Prostate gland (tissue), 2 donors: ENCODE measurements around the gene STXBP6. TPM values are rescaled to one million over a fixed set of nuclear protein-coding genes. Genes with fewer than 3 reads are reported as not detected.

Experiments
- DNase-seq: peaks from one replicate; pipeline ENCODE4 v3.0.0-alpha.2; 2019; ENCODE audit warnings: low spot score
- H3K27ac ChIP-seq, 2 donors: fragments of 200-600 bp; sonication (generic); 2 replicates each; pipeline ENCODE4 v1.5.1; 2017 to 2019
- H3K27me3 ChIP-seq: fragments of 200-600 bp; sonication (generic); replicated peaks from 2 replicates; pipeline ENCODE4 v1.5.1; 2019; ENCODE audit not compliant: insufficient read depth
- H3K36me3 ChIP-seq, 2 donors: fragments of 200-600 bp; sonication (generic); 1 replicate in 1 of 2; 2 replicates in 1 of 2; pipeline versions ENCODE4 v1.5.1 to v1.8.1; 2017 to 2019
- H3K4me1 ChIP-seq: fragments of 200-600 bp; sonication (generic); replicated peaks from 2 replicates; pipeline ENCODE4 v1.5.1; 2019
- H3K4me3 ChIP-seq, 2 donors: fragments of 200-600 bp; sonication (generic); 2 replicates each; pipeline ENCODE4 v1.5.1; 2017 to 2019
- H3K9me3 ChIP-seq: fragments of 200-600 bp; sonication (generic); 2 replicates; pipeline ENCODE4 v1.5.1; 2017
- POLR2A ChIP-seq: fragments of 450-650 bp; IDR thresholded peaks from one replicate; pipeline ENCODE4 v1.6.1; 2016; ENCODE audit warnings: antibody characterized with exemption, mild to moderate bottlenecking
- POLR2AphosphoS5 ChIP-seq: sonication (generic); formaldehyde crosslinking; IDR thresholded peaks from one replicate; pipeline ENCODE4 v1.6.1; 2017; ENCODE audit warnings: antibody characterized with exemption
- WGBS: methylation state at CpG from one replicate; pipeline ENCODE4 v1.1.5; 2018; 5-methylcytosine and 5-hydroxymethylcytosine counted together
- intact Hi-C: fragments of 100-400 bp; cut with DNase I; formaldehyde crosslinking; loops from one replicate; pipeline ENCODE4 v1.14.2; 2022
- total RNA-seq, 2 donors: library from RNA; depleted of rRNA; stranded (reverse); fragments of >200 nt; gene quantifications; one replicate each; pipeline ENCODE4 v1.1.0, GENCODE V29; 2016
- TF ChIP-seq, protein P1 (sequence below), 4 experiments: fragments of 200-600 bp in 2 of 4; fragments of 450-650 bp in 2 of 4; sonication (generic) in 2 of 4; IDR thresholded peaks; 1 replicate in 3 of 4; 2 replicates in 1 of 4; pipeline ENCODE4 v1.5.1; 2016 to 2019; ENCODE audit warnings: antibody characterized with exemption in 4 of 4, mild to moderate bottlenecking in 2 of 4, moderate library complexity in 2 of 4

The STXBP6 gene
- total RNA-seq, 2 donors from 2014 or later: 12.4 to 32.3 TPM

DNA sequence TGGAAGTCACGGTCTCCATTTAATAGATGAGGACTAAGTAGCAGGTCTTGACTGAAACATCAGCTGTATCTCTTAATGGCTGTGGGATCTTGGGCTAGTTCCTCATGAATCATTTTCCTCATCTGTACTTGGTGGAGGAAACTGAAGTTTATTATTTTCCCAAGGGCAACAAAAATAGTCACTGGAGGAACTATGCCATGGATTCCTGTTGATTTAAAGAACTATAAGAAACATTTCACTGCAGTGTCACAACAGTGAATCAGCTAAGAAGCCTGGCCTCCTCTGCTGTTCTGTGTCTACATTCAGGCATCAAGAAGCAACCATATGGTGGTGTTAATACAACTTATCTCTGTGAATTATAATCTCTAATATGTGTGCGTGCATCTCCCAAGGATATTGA, 200.5 kb downstream of the STXBP6 start:
- 97% methylated on average over 2 of the region's 2 CpGs for WGBS

DNA sequence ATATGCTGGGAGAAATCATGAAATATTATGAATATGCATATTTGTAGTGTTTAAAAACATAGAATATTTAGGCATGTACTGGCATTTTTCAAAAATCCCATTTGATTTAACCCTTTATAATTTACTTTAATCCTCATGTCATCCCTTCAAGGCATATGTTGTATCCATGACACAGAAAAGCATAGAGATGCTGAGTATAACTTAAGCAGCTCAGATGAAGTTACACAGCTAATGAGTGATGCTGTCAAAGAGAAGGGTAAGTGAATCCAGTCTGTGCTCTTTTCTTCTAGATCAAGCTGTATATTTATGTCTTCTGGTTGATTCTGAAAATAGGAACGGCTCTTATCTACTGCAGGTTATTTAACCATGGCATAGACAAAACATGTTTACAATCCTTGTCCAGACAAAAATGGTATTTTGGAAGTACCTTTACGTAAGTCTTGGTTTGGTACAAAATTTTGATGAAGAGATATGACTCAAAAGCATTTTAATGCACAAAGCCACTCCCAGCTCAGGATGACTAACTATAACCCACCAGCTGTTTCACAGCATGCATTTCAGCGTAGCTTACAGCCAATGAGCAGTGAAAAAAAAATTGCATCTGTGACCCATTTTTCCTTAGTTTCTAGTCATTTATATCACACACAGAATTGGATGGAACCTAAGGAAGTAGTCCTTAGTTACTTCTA, 201.7 kb downstream of the STXBP6 start:
- H3K27ac ChIP-seq: no peak overlapping the region
- no peak overlapping the region for H3K4me3 ChIP-seq
- no peaks in the 10 kb centered on the region for H3K27me3 ChIP-seq
- no peak for DNase-seq
- WGBS: 35% methylated on average over 3 of the region's 3 CpGs
- no peaks in the 10 kb centered on the region for H3K36me3 ChIP-seq
- intact Hi-C loops: no loop called here
- no peak for TF ChIP-seq POLR2A
- TF ChIP-seq, protein P1, sequence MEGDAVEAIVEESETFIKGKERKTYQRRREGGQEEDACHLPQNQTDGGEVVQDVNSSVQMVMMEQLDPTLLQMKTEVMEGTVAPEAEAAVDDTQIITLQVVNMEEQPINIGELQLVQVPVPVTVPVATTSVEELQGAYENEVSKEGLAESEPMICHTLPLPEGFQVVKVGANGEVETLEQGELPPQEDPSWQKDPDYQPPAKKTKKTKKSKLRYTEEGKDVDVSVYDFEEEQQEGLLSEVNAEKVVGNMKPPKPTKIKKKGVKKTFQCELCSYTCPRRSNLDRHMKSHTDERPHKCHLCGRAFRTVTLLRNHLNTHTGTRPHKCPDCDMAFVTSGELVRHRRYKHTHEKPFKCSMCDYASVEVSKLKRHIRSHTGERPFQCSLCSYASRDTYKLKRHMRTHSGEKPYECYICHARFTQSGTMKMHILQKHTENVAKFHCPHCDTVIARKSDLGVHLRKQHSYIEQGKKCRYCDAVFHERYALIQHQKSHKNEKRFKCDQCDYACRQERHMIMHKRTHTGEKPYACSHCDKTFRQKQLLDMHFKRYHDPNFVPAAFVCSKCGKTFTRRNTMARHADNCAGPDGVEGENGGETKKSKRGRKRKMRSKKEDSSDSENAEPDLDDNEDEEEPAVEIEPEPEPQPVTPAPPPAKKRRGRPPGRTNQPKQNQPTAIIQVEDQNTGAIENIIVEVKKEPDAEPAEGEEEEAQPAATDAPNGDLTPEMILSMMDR (IDR thresholded peaks at IDR 0.05): no peak
- no peak for TF ChIP-seq POLR2AphosphoS5
- no peaks in the 10 kb centered on the region for H3K4me1 ChIP-seq
- H3K9me3 ChIP-seq: no peaks in the 10 kb centered on the region

More for the DNA sequence above, 200.5 kb downstream of the STXBP6 start:
- no peaks in the 10 kb centered on the region for H3K4me1 ChIP-seq
- no peak overlapping the region for H3K27ac ChIP-seq
- no peaks in the 10 kb centered on the region for H3K36me3 ChIP-seq
- no peaks in the 10 kb centered on the region for H3K9me3 ChIP-seq
- TF ChIP-seq POLR2A (no peak), POLR2AphosphoS5 (no peak)
- TF ChIP-seq, protein P1 (IDR thresholded peaks at IDR 0.05): no peak
- H3K27me3 ChIP-seq: no peaks in the 10 kb centered on the region
- DNase-seq: no peak
- intact Hi-C loops: no loop called here
- no peak overlapping the region for H3K4me3 ChIP-seq

DNA sequence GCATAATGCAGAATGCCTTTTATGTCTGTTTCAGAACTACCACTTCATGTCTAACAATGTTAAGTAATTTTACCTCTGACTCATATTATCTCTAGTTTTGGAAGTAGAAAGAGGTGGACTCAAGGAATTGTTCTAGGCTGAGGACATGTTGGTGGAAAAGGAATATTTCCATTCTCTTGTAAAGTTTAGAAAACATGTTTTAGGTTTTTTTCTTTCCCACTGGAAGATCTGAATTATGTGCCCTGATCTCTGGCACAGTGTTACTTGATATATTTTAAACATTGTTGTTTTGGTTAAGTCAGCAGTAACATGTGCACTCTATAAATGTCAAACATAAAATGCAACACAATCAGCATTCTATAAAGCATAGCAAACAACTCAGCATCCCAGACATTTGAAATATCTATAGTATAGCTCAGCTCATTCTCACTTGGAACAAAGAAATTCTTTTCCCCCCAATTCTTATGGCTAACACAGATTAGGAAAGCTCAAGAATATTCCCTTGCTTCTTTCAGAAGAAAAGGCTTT, 202.3 kb downstream of the STXBP6 start:
- intact Hi-C loops: no loop called here
- no peak for DNase-seq

DNA sequence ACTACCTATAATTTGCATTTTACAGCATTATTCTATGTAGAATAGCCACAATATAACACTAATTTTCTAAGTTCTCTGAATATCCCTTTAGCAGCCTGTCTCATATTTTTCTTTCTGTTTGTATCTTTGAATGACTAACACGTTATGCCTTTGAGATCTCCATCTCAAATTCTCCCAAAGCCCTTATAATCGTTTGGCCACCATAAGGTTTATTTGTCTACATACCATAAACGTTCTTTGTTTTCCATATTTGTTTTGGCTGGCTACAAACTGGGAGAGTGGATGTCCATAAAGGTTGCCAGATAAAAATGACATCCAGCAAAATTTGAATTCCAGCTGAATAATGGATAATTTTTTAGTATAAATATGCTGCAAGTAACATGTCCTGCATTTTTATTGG, 203.7 kb downstream of the STXBP6 start:
- H3K36me3 ChIP-seq: no peaks in the 10 kb centered on the region
- H3K4me1 ChIP-seq: no peaks in the 10 kb centered on the region
- DNase-seq: no peak
- H3K27me3 ChIP-seq: no peaks in the 10 kb centered on the region
- intact Hi-C loops: no loop called here
- no peak overlapping the region for H3K27ac ChIP-seq
- WGBS: 28% methylated on average over 3 of the region's 3 CpGs
- H3K9me3 ChIP-seq: no peaks in the 10 kb centered on the region
- no peak overlapping the region for H3K4me3 ChIP-seq
- TF ChIP-seq POLR2AphosphoS5: no peak
- TF ChIP-seq, protein P1 (IDR thresholded peaks at IDR 0.05): no peak
- TF ChIP-seq POLR2A: no peak

More for the DNA sequence above, 202.3 kb downstream of the STXBP6 start:
- Histone ChIP-seq H3K4me3 (no peak overlapping the region), H3K9me3 (no peaks in the 10 kb centered on the region), H3K27me3 (no peaks in the 10 kb centered on the region), H3K27ac (no peak overlapping the region), H3K36me3 (no peaks in the 10 kb centered on the region), H3K4me1 (no peaks in the 10 kb centered on the region)
- TF ChIP-seq POLR2AphosphoS5 (no peak), POLR2A (no peak)
- TF ChIP-seq, protein P1 (IDR thresholded peaks at IDR 0.05): no peak

DNA sequence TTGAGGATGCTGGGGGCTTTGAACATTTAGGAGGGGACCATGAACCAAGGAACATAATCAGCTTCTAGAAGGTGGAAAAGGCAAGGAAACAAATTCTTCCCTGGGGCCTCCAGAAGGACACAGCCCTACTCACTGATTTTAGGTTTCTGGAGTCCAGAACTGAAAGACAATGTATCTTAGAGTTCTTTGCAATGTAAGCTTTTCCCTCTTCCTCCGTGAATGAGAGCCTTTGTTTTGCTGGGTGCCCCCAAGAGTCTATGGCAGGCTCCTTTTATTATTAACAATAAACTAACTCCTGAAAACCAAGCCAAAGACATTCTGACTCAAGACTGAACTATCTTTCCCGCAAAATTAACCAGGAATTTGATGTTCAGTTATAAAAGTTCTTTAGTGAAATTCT, 204.1 kb downstream of the STXBP6 start:
- Histone ChIP-seq H3K4me3 (no peak overlapping the region), H3K27me3 (no peaks in the 10 kb centered on the region), H3K9me3 (no peaks in the 10 kb centered on the region), H3K27ac (no peak overlapping the region), H3K4me1 (no peaks in the 10 kb centered on the region), H3K36me3 (no peaks in the 10 kb centered on the region)
- DNase-seq: no peak
- TF ChIP-seq POLR2AphosphoS5 (no peak), POLR2A (no peak)
- TF ChIP-seq, protein P1 (IDR thresholded peaks at IDR 0.05): no peak
- WGBS: 36% methylated on average over 2 of the region's 2 CpGs
- intact Hi-C loops: no loop called here
